ENCODE data around the gene TMSB15B.

GRCh38 chrX:103913356-103914020 is 48.9 kb upstream of the TMSB15B start:
- TF ChIP-seq EZH2 (IDR thresholded peaks at IDR 0.05; ENCODE audit: low read length), result no peak
- TF ChIP-seq, protein P1, sequence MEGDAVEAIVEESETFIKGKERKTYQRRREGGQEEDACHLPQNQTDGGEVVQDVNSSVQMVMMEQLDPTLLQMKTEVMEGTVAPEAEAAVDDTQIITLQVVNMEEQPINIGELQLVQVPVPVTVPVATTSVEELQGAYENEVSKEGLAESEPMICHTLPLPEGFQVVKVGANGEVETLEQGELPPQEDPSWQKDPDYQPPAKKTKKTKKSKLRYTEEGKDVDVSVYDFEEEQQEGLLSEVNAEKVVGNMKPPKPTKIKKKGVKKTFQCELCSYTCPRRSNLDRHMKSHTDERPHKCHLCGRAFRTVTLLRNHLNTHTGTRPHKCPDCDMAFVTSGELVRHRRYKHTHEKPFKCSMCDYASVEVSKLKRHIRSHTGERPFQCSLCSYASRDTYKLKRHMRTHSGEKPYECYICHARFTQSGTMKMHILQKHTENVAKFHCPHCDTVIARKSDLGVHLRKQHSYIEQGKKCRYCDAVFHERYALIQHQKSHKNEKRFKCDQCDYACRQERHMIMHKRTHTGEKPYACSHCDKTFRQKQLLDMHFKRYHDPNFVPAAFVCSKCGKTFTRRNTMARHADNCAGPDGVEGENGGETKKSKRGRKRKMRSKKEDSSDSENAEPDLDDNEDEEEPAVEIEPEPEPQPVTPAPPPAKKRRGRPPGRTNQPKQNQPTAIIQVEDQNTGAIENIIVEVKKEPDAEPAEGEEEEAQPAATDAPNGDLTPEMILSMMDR (optimal IDR thresholded peaks at IDR 0.05 in 1 of 3, IDR thresholded peaks at IDR 0.05 in 1 of 3, conservative IDR thresholded peaks at IDR 0.05 in 1 of 3; ENCODE audit: extremely low read depth in 1 of 3, insufficient read depth in 2 of 3, low read length in 3 of 3), result no peak
